Panc1 (cell line): Measurements from ENCODE around the gene TBX5.

Experiments
- POLR2AphosphoS5 ChIP-seq: IDR thresholded peaks from 2 replicates; pipeline ENCODE4 v1.6.1; 2012; ENCODE audit warnings: mild to moderate bottlenecking, low read depth, low read length, moderate library complexity
- TF ChIP-seq, protein P1 (sequence below): fragments of 450-650 bp; IDR thresholded peaks from 2 replicates; pipeline ENCODE4 v1.5.1; 2017; ENCODE audit warnings: mild to moderate bottlenecking

DNA sequence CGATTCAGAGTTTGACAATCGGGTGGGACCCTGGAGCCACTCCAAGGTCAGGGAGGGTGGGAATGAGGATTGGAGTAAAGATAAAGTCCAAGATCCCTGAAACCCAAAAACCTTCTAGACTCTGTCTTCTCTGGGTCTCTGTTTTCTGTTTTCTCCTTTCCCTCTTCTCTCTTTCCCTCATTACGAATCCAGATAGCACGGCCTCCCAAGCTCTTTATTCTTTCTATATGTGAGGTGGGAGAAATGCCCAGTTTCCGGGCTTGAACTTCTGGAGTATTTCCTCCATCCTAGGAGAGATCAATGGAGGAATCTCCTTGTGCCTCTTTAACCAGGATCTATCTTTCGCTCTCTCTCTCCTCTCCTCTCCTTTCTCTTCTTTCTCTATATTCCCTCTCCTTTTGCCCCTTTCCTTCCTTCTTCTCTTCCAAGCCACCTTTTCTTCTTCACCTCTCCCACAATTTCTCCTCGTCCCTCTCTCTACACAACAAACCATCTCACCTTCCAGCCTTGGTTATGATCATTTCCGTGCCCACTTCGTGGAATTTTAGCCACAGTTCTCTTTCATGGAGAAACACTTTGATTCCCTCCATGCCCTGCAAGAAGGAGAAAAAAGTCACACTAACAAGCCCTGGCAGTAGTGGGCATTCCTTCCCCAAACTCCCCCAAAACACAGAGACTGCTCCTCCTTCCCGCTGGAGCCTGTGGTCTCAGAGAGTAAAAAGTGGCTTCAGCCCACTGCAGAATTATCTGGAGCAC is 4.4 kb downstream of the TBX5 start:
- TF ChIP-seq, protein P1, sequence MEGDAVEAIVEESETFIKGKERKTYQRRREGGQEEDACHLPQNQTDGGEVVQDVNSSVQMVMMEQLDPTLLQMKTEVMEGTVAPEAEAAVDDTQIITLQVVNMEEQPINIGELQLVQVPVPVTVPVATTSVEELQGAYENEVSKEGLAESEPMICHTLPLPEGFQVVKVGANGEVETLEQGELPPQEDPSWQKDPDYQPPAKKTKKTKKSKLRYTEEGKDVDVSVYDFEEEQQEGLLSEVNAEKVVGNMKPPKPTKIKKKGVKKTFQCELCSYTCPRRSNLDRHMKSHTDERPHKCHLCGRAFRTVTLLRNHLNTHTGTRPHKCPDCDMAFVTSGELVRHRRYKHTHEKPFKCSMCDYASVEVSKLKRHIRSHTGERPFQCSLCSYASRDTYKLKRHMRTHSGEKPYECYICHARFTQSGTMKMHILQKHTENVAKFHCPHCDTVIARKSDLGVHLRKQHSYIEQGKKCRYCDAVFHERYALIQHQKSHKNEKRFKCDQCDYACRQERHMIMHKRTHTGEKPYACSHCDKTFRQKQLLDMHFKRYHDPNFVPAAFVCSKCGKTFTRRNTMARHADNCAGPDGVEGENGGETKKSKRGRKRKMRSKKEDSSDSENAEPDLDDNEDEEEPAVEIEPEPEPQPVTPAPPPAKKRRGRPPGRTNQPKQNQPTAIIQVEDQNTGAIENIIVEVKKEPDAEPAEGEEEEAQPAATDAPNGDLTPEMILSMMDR = no peak
- no peak for TF ChIP-seq POLR2AphosphoS5
